ENCODE measurements around the gene NUDT15.
"Not testable (repeated sequence)": the region's sequence is repeated elsewhere in the genome, so short reads cannot be mapped to it uniquely, and the experiment has no call there.

The NUDT15 gene

GRCh38 chr13:48037346-48038173, at the start of gene NUDT15:
NUDT15 (plus strand) TSS chr13:48037726; CDS start chr13:48037747, 21 bp downstream.
- peak; percentile 94 to 97 for DNase-seq

- DNase-seq = no peak
These were observed 47.1 kb upstream of the NUDT15 start for GRCh38 chr13:47990427-47990826.

GRCh38 chr13:47990920-47991466, 46.5 kb upstream of the NUDT15 start:
- DNase-seq = no peak

- DNase-seq = no peak
These were observed 45.7 kb upstream of the NUDT15 start for GRCh38 chr13:47991859-47992258.

GRCh38 chr13:47997384-47997783, 40.1 kb upstream of the NUDT15 start:
- no peak for DNase-seq

- no peak for DNase-seq
These were observed 37.6 kb upstream of the NUDT15 start for GRCh38 chr13:47999973-48000372.

GRCh38 chr13:48000559-48001113, 36.9 kb upstream of the NUDT15 start:
- no peak for DNase-seq

GRCh38 chr13:48001114-48001881, 36.2 kb upstream of the NUDT15 start, which contains the start of gene SUCLA2:
SUCLA2 (minus strand) TSS chr13:48001273; CDS start chr13:48001269, 4 bp downstream.
- DNase-seq = peak; percentile 90 to 92

GRCh38 chr13:48001999-48002398, 35.5 kb upstream of the NUDT15 start:
- not testable (repeated sequence) for DNase-seq

GRCh38 chr13:48004201-48004600, 33.3 kb upstream of the NUDT15 start:
- DNase-seq = no peak

- no peak for DNase-seq
These were observed 31.1 kb upstream of the NUDT15 start for GRCh38 chr13:48006396-48006795.

GRCh38 chr13:48009284-48009683, 28.2 kb upstream of the NUDT15 start:
- DNase-seq = no peak

- DNase-seq = no peak
These were observed 26.8 kb upstream of the NUDT15 start for GRCh38 chr13:48010698-48011097.

GRCh38 chr13:48012668-48013067, 24.9 kb upstream of the NUDT15 start:
- DNase-seq = no peak

- DNase-seq = no peak
These were observed 23.2 kb upstream of the NUDT15 start for GRCh38 chr13:48014359-48014758.

GRCh38 chr13:48018637-48019036, 18.9 kb upstream of the NUDT15 start:
- no peak for DNase-seq

GRCh38 chr13:48019796-48020195, 17.7 kb upstream of the NUDT15 start:
- no peak for DNase-seq

- no peak for DNase-seq
These were observed 9.5 kb upstream of the NUDT15 start for GRCh38 chr13:48028066-48028465.

GRCh38 chr13:48029859-48030258, 7.7 kb upstream of the NUDT15 start:
- no peak for DNase-seq

GRCh38 chr13:48038761-48039160, 1.2 kb downstream of the NUDT15 start:
- DNase-seq = peak in 1 of 2 donors; percentile 30

GRCh38 chr13:48040049-48040448, 2.5 kb downstream of the NUDT15 start:
- DNase-seq = no peak

GRCh38 chr13:48040896-48041295, 3.4 kb downstream of the NUDT15 start:
- DNase-seq = no peak

- DNase-seq = no peak
These were observed 5.4 kb downstream of the NUDT15 start for GRCh38 chr13:48042894-48043293.

Data from CD4-positive, alpha-beta T cell treated with Interferon alpha-2 for 1 hour (primary cell).